HG03135 (cell line): ENCODE measurements around the gene AMH.

ENCODE experiments used
- ATAC-seq: cut with Tn5 transposase; IDR thresholded peaks from one replicate; pipeline ENCODE4 v1.9.1; 2021; ENCODE audit warnings: mild to moderate bottlenecking, moderate library complexity; ENCODE audit not compliant: unreplicated experiment

Gene AMH

DNA sequence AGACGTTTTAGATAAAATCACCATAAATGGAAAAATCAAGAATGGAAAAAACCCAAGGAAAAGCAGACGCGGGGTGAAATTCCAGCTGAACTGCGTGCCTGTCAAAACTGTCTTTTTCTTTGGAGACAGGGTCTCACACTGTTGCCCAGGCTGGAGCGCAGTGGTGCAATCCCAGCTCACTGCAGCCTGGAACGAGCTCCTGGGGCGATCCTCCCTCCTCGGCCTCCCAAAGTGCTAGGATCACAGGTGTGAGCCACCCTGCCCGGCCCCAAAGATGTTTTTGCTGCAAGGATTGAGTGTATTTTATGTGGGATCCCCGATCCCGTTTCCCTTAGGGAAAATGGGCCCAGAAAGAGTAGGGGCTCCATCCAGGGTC lies 33.7 kb downstream of the AMH start:
- no peak for ATAC-seq

DNA sequence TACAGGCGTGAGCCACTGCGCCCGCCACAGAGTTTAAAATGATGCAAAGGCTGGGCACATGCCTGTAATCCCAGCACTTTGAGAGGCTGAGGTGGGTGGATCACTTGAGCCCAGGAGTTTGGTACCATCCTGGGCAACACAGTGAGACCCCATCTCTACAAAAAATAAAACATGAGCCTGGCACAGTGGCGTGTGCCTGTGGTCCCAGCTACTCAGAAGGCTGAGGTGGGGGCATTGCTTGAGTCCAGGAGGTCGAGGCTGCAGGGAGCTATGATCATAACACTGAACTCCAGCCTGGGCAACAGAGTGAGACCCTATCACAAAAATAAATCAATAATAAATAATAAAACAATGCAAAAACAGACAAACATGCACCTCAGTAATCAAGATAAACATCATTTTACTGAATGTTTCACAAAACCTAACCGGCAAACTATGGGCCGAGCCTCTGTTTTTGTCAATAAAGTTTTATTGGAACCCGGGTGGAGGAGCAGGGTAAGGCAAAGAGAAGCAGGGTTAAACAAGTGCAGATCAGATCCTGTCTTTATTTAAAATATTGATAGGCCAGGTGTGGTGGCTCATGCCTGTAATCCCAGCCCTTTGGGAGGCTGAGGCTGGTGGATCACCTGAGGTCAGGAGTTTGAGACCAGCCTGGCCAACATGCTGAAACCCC lies 34.8 kb downstream of the AMH start:
- ATAC-seq, result no peak

DNA sequence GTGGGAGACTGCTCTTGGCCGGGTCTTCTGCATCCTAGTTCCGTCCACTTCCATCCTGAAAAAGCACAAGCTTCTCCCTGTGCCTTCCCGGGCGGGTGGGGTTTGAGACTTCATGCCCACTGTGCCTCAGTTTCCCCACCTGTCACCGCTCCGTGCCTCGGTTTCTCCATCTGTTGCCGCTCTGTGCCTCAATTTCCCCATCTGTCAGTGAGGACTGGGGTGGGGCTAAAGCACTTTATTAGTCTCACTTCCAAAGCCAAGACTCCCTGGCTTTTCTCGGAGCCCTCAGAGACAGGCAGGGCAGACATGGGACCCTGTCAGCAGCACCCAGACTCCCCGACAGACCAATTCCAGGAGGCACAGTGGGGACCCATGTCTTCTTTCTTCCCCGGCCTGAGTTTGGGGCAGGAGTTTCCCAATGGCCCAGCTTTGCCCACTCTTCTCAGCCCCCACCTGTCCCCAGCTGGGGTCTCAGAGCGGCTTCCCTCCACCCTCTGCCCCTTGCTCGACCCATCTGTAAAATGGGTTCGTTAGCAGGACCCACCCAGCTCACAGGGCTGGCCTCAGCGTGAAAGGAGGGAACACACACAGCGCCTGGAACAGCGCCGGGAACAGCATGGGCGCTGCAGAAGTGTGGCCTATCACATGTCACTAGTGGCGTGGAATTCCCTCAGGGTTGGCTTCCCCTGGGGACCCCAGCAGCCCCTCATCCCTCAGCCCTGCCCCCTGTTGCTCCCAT lies 37.4 kb downstream of the AMH start:
- no peak for ATAC-seq

DNA sequence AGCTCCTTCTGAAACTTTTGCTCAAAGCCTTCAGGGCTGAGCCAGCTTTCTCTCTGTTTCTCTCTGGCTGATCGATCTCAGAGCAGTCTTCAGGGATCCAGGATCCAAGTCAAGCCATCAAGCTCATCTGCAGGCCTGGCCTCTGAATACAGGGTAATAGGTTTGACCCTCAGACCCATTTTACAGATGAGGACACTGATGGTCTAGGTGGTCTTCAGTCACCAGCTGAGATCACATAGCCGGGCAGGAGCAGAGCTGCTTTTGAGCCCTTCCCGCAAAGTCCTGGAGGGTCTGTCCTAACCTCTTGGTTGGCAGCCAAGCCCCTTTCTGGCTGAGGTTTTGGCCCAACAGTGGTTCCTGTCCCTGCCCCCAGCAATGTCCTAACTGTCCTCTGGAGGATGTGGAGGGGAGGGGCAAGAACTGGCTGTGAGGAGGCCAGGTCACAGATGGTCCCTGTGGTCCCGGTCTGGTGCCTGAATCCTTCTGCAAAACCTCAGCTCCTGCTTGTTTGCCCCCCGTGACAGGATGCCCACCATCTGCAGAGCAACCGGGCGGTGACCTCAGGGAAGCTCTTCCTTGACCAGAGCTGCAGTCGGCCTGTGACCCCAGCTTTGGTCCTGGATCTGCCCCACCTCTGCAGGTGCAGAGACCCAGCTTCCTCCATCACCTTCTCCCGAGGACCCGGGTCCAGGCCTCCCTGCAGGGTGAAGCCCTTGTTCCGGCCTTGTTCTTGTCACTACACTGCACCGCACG lies 38.6 kb downstream of the AMH start:
- ATAC-seq, result no peak

DNA sequence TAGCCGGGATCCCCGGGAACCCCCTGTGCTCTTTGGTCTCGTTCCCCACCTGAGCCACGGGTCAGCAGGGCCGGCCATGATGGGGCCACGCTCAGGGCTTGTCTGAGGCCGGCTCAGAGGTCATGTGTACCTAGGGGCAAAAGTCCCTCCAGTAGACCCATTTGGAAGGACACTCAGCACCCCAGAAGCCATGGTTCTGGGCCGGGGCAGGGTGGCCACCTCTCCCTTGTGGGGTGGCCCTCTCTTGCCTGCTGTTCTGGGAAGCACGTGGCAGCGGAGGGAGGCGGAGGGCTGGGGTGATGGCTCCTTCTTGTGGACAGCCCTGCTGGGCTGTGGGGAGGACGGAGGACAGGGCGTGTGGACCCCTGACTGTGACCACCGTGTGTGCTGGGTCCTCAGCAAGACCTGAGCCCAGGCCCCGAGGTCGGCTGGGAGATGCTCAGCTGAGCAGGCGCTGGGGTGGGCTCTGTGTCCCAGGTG lies 39.3 kb downstream of the AMH start:
- no peak for ATAC-seq

DNA sequence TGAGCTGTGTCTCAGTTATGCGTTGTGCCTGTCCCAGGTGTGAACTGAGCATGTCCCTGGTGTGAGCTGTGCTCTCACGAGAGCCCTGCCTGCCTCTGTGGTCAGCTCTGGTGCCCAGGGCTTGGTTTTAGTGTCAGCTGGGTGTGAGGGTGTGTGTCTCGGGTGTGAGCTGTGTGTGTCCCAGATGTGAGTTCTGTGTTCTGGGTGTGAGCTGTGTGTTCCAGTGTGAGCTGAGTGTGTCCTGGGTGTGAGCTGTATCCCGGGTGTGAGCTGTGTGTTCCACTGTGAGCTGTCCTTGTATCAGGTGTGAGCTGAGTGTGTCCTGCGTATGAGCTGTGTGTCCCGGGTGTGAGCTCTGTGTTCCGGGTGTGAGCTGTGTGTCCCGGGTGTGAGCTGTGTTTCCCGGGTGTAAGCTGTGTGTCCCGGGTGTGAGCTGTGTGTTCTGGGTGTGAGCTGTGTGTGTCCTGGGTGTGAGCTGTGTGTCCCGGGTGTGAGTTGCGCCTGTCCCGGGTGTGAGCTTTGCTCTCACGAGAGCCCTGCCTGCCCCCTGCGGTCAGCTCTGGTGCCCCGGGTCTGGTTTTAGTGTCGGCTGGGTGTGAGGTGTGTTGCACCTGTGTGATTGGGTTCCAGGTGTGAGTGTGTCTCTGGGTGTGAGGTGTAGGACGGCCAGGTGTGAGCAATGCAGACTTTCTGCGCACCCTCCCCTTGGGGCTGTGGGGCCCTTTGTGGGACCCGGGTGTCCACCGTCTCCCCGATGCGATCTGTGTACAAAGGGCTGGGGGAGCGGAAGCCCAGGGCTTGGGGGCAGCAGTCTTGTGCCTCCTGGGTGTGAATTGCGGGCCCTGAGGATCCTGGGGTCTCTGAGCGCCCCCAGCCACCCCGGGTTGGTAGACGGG lies 39.9 kb downstream of the AMH start:
- no peak for ATAC-seq

DNA sequence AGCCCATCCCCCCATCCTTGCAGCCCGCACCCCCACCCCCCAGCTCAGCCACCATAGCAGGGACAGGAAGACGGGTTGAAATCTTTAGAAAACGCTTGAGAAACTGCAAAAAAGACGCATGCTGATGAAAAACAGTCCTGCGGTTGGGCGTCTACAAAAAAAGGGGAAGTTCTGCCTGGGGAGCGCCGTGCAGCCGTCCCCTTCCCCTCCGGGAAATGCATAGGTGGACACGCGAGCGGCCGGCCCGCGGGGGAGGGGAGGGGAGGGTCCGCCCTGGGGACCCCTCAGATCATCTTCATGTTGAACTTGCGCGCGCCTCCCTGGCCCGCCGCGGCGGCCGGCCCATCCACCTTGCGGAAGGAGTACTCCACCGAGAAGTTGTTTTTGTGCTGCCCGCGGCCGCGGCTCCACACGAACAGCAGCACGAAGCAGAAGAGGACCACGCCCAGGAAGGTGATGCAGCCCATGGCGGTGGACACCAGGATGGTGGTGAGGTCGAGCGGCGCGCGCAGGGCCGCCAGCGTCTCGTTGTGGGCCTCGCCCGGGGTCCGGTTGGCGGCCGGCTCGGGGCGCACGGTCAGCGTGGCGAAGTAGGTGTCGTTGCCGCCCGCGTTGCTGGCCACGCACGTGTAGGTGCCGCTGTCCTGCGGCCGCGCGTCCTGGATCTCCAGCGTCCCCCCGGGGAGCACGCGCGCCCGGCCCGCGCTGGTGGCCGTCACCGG lies 40.8 kb downstream of the AMH start:
- ATAC-seq, result no peak

DNA sequence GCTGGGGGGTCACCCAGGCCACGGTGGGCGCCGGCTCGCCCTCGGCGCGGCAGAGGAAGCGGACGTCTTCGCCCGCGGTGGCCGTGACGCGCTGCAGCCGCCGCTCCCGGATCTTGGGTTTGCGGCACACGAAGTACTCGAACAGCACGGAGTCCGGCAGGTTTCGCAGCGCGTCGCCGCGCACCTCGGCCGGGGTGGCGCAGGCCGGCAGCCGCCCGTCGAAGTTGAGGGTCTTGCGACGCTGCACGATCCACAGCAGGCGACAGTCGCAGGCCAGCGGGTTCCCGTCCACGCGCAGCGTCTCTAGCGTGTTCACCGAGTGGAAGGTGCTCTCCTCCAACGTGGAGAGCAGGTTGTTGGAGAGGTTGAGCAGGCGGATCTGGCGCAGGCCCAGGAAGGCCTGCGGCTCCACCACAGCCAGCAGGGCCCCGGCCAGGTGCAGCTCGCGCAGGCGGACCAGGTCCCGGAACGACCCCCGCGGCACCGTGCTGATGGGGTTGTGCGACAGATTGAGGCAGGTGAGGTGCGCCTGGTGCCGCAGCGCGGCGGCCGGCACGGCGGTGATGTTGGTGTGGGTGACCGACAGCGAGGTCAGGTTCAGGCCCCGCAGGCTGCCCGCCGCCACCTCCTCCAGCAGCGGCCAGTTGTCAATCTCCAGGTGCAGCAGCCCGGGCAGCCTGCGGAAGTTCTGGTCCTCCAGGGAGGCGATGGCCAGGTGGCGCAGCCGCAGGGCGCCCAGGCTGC lies 41.5 kb downstream of the AMH start:
- no peak for ATAC-seq

DNA sequence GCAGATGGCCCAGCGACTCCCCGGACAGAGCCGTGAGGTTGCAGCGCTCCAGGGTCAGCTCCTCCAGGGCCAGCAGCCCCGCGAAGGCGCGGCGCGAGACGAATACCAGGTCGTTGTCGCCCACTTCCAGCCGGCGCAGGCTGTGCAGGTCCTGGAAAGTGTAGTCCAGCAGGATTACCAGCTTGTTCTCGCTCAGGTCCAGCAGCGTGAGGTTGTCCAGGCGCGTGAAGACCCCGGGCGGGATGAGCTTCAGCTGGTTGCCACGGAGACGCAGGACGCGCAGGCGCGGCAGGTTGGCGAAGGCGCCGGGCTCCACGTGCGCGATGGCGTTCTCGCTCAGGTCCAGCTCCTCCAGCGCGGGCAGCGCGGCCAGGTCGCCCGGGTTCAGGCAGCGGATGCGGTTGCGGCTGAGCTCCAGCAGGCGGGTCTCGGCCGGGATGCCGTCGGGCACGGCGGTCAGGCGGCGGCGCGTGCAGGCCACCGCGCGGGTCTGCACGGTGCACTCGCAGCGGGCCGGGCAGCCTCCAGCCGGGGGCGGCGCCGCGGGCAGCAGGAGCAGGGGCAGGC lies 42.1 kb downstream of the AMH start:
- ATAC-seq, result no peak

DNA sequence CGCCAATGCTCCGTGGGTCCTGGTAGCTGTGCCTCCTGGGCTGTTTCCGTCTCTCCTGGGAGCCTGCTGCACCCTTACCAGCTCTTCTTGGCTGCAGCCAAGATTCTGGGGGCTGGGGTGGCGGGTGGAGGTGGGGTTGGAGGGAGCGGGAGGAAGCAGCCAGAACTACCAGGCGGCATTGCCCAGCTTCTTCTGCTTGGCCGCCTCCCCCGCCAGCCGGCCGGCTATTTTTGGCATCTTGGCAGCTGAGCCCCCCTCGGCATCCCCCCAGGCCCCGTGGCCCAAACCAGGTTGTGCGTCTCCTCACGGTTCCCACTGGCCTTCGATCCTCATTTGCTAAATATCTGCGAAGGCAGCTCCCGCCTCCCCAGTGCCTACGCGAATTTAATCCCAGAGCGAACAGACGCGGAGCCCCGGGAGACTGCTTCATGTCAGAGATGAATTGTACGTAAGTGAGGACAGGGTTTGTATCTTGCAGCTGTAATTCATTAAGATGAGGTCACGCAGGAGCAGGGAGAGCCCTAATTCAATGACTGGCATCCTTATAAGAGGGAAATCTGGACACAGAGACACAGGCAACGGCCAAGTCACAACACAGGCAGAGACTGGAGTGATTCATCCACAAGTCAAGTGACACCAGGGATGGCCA lies 45.7 kb downstream of the AMH start:
- no peak for ATAC-seq

DNA sequence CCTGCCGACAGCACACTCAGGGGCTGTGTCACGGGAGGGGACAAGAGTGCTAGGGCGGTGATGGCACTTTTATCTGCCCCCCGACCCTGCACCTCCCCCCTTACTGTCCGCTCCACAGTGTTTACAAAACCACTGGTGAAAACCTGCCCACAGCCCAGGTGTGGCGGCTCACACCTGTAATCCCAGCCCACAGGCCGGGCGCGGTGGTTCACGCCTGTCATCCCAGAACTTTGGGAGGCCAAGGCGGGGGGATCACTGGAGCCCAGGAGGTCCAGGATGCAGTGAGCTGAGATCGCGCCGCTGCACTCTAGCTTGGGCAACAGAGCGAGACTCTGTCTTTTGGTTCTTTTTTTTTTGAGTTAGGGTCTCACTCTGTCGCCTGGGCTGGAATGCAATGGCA lies 47.0 kb downstream of the AMH start:
- ATAC-seq, result no peak

DNA sequence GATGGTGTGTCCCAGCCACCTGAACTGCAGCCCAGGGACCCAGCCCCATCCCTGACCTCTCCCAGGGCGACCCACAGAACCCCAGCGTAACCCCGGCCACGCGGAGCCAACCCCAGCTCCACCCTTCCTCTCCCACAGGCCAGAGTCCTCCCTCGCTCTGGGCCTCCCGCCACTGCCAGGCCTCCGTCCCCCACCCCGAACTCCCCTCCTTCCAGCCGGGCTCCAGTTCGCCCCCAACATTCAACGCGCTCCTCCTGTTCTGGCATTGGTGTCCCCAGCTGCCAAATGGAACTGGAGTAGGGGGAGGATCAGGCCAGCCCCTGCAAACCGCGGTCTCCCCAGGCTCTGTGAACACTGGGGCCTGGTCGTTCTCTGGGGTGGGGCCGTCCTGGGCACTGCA lies 51.4 kb downstream of the AMH start:
- no peak for ATAC-seq
